ENCODE data around the gene TEX44. TPM values are rescaled to one million over a fixed set of nuclear protein-coding genes. Genes with fewer than 3 reads are reported as not detected.

Gene TEX44
- total and polyA plus RNA-seq, 4 donors = not detected

DNA sequence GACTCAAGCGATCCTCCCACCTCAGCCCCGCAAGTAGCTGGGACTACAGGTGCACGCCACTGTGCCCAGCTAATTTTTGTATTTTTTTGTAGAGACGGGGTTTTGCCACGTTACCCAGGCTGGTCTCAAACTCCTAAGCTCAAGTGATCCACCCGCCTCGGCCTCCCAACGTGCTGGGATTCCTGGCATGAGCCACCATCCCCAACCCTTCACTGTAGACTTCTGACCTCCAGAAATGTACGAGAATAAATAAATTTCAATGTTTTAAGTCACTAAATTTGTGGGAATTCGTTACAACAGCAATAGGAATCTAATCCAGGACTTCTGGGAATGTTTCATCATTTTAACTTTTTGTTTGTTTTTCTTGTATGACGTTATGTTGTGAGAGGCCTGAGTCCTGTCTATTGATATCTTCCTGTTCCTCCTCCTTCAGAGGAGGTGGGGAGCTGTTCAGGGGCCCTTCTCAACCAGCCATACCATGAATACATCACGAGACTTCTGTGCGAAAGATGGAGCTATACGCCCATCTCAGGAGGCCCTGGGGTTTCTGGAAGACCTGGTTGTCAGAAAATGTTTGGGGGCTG lies 40.0 kb downstream of the TEX44 start:
- no peak overlapping the region for H3K9ac ChIP-seq (ENCODE audit: insufficient read depth in 1 of 2, low read length in 2 of 2)
- ATAC-seq (ENCODE audit: insufficient read depth, low FRiP score) (no peak), DNase-seq (no peak)
- H3K4me3 ChIP-seq = no peak overlapping the region
- no peak overlapping the region for H3K27ac ChIP-seq (ENCODE audit: low read depth in 1 of 2, low read length in 1 of 2)
- H3K27me3 ChIP-seq (ENCODE audit: control insufficient read depth in 3 of 3, insufficient read depth in 3 of 3, low read length in 2 of 3) = no peaks in the 10 kb centered on the region
- peaks cover 0 to 8% (median 0%) of the 10 kb centered on the region in 5 donors for H3K4me1 ChIP-seq (ENCODE audit: control insufficient read depth in 5 of 5, insufficient read depth in 5 of 5, low read length in 5 of 5)
- WGBS, 2 donors = 80 to 82% methylated on average over 13 to 14 of the region's 14 CpGs
- TF ChIP-seq, protein P1, sequence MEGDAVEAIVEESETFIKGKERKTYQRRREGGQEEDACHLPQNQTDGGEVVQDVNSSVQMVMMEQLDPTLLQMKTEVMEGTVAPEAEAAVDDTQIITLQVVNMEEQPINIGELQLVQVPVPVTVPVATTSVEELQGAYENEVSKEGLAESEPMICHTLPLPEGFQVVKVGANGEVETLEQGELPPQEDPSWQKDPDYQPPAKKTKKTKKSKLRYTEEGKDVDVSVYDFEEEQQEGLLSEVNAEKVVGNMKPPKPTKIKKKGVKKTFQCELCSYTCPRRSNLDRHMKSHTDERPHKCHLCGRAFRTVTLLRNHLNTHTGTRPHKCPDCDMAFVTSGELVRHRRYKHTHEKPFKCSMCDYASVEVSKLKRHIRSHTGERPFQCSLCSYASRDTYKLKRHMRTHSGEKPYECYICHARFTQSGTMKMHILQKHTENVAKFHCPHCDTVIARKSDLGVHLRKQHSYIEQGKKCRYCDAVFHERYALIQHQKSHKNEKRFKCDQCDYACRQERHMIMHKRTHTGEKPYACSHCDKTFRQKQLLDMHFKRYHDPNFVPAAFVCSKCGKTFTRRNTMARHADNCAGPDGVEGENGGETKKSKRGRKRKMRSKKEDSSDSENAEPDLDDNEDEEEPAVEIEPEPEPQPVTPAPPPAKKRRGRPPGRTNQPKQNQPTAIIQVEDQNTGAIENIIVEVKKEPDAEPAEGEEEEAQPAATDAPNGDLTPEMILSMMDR (IDR thresholded peaks at IDR 0.05; ENCODE audit: control extremely low read depth, extremely low read depth) = no peak
- no peaks in the 10 kb centered on the region for H3K36me3 ChIP-seq (ENCODE audit: control insufficient read depth in 4 of 4, insufficient read depth in 4 of 4, low read length in 4 of 4)
- H3K9me3 ChIP-seq (ENCODE audit: control insufficient read depth in 4 of 4, insufficient read depth in 3 of 4, low read length in 3 of 4) = no peaks in the 10 kb centered on the region

DNA sequence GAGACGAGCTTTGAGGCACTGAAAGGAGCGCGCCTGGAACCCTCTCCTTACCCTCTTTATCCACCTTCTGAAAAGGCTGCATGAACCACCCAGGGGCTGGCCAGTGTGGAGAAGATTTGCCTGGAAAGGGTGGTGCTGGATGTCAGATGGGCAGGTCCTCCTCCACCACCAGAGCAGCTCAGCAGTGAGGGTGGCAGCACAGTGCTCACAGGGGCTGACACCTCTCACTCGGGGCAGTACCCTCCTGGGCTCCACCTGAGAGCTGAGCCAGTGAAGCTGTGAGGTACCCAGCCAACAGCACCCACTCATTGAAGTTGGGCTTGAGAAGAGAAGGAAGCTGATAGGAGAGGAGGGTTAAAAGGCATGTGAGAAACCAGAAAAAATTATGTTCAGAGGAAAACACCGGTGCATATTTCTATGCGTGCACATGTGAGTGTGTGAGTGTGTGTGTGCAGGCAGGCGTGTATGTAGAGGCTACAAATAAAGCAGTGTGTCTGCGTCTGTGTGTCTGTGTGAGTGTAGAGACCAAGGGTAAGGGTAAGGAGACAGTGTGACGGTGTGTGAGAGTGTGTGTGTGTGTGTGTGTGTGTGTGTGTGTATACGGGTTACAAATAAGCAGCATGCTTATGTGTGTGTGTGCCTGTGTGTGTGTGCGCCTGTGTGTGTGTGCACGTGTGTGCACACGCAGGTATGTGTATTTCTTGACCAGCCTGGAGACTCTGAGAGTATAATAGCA lies 40.7 kb downstream of the TEX44 start:
- Histone ChIP-seq H3K36me3 (ENCODE audit: control insufficient read depth in 4 of 4, insufficient read depth in 4 of 4, low read length in 4 of 4) (no peaks in the 10 kb centered on the region), H3K27me3 (ENCODE audit: control insufficient read depth in 3 of 3, insufficient read depth in 3 of 3, low read length in 2 of 3) (no peaks in the 10 kb centered on the region), H3K9me3 (ENCODE audit: control insufficient read depth in 4 of 4, insufficient read depth in 3 of 4, low read length in 3 of 4) (no peaks in the 10 kb centered on the region), H3K4me1 (ENCODE audit: control insufficient read depth in 5 of 5, insufficient read depth in 5 of 5, low read length in 5 of 5) (peaks cover 0 to 5% (median 0%) of the 10 kb centered on the region in 5 donors), H3K9ac (ENCODE audit: insufficient read depth in 1 of 2, low read length in 2 of 2) (no peak overlapping the region), H3K4me3 (no peak overlapping the region), H3K27ac (ENCODE audit: low read depth in 1 of 2, low read length in 1 of 2) (peak overlapping the region in 1 of 2 donors; percentile 32)
- DNase-seq (no peak), ATAC-seq (ENCODE audit: insufficient read depth, low FRiP score) (no peak)
- TF ChIP-seq, protein P1 (IDR thresholded peaks at IDR 0.05; ENCODE audit: control extremely low read depth, extremely low read depth) = no peak
- WGBS, 2 donors = 86 to 94% methylated on average over 13 of the region's 13 CpGs

DNA sequence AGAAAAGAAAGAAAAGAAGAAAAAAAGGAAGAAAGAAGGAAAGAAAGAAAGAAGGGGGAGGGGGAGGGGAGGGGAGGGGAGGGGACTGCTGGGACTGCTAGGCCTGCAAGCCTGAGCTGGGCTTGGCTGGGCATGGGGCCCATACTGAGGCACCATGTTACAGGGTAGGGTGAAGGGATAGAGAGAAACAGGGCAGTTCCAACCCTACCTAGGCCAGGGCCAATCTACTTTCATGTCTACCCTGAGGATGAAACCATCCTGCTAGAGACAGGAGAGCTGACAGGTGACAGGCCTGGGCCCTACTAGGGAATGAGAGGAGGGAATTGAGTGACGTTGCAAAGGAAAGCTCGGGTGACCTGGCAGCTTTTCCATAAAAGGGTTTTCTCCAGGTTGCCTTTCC lies 41.7 kb downstream of the TEX44 start:
- ATAC-seq (ENCODE audit: insufficient read depth, low FRiP score) = no peak
- TF ChIP-seq, protein P1 (IDR thresholded peaks at IDR 0.05; ENCODE audit: control extremely low read depth, extremely low read depth) = no peak
- WGBS, 2 donors = 93 to 100% methylated on average over 2 of the region's 2 CpGs
- Histone ChIP-seq H3K27ac (ENCODE audit: low read depth in 1 of 2, low read length in 1 of 2) (no peak overlapping the region), H3K9ac (ENCODE audit: insufficient read depth in 1 of 2, low read length in 2 of 2) (no peak overlapping the region), H3K9me3 (ENCODE audit: control insufficient read depth in 4 of 4, insufficient read depth in 3 of 4, low read length in 3 of 4) (no peaks in the 10 kb centered on the region), H3K4me3 (no peak overlapping the region), H3K27me3 (ENCODE audit: control insufficient read depth in 3 of 3, insufficient read depth in 3 of 3, low read length in 2 of 3) (no peaks in the 10 kb centered on the region), H3K4me1 (ENCODE audit: control insufficient read depth in 5 of 5, insufficient read depth in 5 of 5, low read length in 5 of 5) (peaks cover 0 to 5% (median 0%) of the 10 kb centered on the region in 5 donors), H3K36me3 (ENCODE audit: control insufficient read depth in 4 of 4, insufficient read depth in 4 of 4, low read length in 4 of 4) (no peaks in the 10 kb centered on the region)
- no peak for DNase-seq
